Loucy (cell line): ENCODE data around the gene ATP1A3.

Experiments
- EZH2phosphoT487 ChIP-seq: fragments of 200-600 bp; IDR thresholded peaks from 2 replicates; pipeline ENCODE4 v1.6.1; 2018; ENCODE audit warnings: antibody characterized with exemption, mild to moderate bottlenecking, moderate library complexity, borderline replicate concordance
- TF ChIP-seq, protein P1 (sequence below): fragments of 200-600 bp; sonication (generic); conservative IDR thresholded peaks from 2 replicates; pipeline ENCODE4 v1.5.1; 2014; ENCODE audit warnings: mild to moderate bottlenecking, antibody characterized with exemption, low read length

DNA sequence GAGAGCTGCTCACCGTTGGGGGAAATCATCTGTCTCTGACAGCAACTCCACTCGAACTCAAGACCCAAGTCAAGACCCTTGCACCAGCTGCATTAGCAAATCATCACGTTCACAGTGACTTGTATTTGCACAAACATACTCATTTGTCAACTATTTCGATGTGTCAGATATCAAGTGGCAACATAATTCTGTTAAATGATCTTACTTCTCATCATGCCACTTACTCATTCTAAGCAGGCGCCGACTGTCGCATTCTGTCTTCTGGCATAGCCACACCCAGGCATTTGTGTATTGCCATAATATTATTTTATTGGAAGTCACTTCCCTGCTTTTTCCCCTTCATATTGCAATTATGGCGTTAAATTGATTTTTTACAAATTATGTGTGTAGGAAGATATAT lies 23.0 kb upstream of the ATP1A3 start:
- TF ChIP-seq, protein P1, sequence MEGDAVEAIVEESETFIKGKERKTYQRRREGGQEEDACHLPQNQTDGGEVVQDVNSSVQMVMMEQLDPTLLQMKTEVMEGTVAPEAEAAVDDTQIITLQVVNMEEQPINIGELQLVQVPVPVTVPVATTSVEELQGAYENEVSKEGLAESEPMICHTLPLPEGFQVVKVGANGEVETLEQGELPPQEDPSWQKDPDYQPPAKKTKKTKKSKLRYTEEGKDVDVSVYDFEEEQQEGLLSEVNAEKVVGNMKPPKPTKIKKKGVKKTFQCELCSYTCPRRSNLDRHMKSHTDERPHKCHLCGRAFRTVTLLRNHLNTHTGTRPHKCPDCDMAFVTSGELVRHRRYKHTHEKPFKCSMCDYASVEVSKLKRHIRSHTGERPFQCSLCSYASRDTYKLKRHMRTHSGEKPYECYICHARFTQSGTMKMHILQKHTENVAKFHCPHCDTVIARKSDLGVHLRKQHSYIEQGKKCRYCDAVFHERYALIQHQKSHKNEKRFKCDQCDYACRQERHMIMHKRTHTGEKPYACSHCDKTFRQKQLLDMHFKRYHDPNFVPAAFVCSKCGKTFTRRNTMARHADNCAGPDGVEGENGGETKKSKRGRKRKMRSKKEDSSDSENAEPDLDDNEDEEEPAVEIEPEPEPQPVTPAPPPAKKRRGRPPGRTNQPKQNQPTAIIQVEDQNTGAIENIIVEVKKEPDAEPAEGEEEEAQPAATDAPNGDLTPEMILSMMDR = no peak
- no peak for TF ChIP-seq EZH2phosphoT487
